Fibroblast of mammary gland (primary cell): Measurements from ENCODE around the gene GYPC.
"Not testable (repeated sequence)": the region's sequence is repeated elsewhere in the genome, so short reads cannot be mapped to it uniquely, and the experiment has no call there.

ENCODE experiments used
- DNase-seq: peaks from one replicate; pipeline ENCODE4 v3.0.0-alpha.2; 2010; ENCODE audit warnings: low read depth
- H3K4me3 ChIP-seq: 2 replicates; pipeline ENCODE4 v1.5.1; 2011; ENCODE audit warnings: low read depth, mild to moderate bottlenecking, low read length, moderate library complexity; ENCODE audit not compliant: control insufficient read depth
- CTCF ChIP-seq: conservative IDR thresholded peaks from 2 replicates; pipeline ENCODE4 v1.5.1; 2011; ENCODE audit warnings: low read depth, low read length, inconsistent platforms; ENCODE audit not compliant: control insufficient read depth, insufficient read depth

Gene GYPC

DNA sequence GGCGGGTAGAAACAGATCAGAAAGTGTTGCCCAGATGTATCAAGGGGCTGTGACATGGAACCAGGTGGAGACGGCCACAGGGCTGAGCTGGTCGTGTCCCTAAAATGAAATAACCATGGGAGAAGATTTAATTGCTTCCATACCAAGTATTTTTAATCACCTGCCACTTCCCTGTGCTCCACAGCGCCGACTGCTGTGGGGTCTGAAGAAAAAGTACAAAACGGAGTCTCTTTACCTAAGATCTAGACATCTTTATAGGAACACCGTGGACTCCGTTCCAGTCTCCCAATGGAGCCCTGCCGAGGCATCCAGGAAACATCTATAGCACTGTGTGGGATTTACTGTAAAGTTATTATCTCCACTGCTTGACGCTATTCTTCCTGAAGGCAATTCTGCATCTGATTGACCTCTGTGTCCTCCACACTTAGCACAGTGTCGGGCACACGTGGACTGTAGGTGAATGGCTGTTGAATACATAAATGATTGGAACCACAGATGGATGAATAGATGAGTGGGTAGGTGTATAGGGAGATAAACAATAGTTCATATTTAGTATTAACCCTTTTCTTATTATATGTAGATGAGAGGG lies 21.6 kb upstream of the GYPC start:
- DNase-seq: peak; percentile 15
- H3K4me3 ChIP-seq: no peak overlapping the region

GRCh38 chr2:126635281-126635680 lies 20.7 kb upstream of the GYPC start:
- H3K4me3 ChIP-seq: no peak overlapping the region
- DNase-seq: peak; percentile 89
- no peak for TF ChIP-seq CTCF

More for the DNA sequence above, 21.6 kb upstream of the GYPC start:
- peak; percentile 51 for TF ChIP-seq CTCF

DNA sequence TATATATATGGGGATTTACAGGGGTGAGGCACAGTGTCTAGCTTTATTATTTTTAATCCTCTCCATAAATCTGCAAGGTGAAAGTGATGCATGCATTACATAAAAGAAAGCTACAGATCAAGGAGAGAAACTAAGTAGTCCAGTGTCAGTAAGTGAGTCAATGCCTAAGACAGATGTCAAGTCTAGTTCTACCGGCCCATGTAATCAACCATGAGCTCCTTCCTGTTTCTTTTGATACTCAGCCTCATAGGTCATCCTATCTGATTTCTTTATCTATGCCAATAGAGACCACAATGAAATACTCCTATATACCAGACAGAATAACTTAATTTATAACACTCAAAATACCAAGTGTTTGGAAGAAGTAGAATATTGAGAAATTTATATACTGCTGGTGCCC lies 20.2 kb upstream of the GYPC start:
- DNase-seq: no peak

GRCh38 chr2:126637386-126637785 lies 18.6 kb upstream of the GYPC start:
- no peak for TF ChIP-seq CTCF
- H3K4me3 ChIP-seq: no peak overlapping the region
- no peak for DNase-seq

More for the DNA sequence above, 20.2 kb upstream of the GYPC start:
- no peak overlapping the region for H3K4me3 ChIP-seq
- no peak for TF ChIP-seq CTCF

GRCh38 chr2:126638746-126639145 lies 17.2 kb upstream of the GYPC start:
- TF ChIP-seq CTCF: no peak
- no peak overlapping the region for H3K4me3 ChIP-seq

GRCh38 chr2:126639276-126639675 lies 16.7 kb upstream of the GYPC start:
- DNase-seq: no peak
- H3K4me3 ChIP-seq: no peak overlapping the region
- no peak for TF ChIP-seq CTCF

More at GRCh38 chr2:126638746-126639145, 17.2 kb upstream of the GYPC start:
- DNase-seq: no peak

GRCh38 chr2:126641294-126641693 lies 14.7 kb upstream of the GYPC start:
- not testable (repeated sequence) for H3K4me3 ChIP-seq, DNase-seq
